ENCODE data around the gene AFTPH.

DNA sequence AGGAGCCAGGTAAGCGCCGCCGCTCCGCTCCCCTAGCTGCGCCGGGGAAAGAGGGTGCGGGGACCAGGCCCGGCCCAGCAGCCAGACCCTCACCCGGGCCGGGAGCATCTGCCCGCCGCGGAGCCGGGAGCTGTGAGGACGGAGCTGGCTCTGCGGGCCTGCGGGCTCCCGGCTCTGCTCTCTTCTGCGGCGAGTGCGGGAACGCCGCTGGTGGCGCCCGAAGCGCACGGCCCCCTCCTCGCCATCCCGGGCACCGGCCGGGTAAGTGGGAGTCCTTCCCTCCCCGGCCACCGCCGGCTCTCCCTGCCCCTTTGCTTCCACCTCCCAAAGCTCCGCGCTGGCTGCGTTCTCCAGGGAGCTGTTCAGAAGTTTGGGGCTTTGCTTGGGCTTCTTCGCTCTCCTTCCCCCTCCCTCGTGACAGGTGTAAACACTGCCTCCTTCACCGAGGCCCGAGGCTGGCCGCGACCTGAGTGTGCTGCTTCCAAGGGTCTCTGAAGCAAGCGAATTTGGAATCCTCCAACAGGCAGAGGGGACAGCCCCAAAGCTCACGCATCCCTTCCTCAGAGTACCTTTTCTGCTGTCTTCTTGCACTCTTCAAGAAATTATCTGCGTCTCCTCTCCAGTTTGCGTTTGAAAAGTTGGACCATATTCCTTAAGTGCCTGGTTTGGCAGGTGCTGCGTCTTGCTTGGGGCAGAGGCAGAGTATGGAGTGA, 632 bp downstream of the AFTPH start:
- no peak for TF ChIP-seq POLR2A (IDR thresholded peaks at IDR 0.05)
- TF ChIP-seq, protein P1, sequence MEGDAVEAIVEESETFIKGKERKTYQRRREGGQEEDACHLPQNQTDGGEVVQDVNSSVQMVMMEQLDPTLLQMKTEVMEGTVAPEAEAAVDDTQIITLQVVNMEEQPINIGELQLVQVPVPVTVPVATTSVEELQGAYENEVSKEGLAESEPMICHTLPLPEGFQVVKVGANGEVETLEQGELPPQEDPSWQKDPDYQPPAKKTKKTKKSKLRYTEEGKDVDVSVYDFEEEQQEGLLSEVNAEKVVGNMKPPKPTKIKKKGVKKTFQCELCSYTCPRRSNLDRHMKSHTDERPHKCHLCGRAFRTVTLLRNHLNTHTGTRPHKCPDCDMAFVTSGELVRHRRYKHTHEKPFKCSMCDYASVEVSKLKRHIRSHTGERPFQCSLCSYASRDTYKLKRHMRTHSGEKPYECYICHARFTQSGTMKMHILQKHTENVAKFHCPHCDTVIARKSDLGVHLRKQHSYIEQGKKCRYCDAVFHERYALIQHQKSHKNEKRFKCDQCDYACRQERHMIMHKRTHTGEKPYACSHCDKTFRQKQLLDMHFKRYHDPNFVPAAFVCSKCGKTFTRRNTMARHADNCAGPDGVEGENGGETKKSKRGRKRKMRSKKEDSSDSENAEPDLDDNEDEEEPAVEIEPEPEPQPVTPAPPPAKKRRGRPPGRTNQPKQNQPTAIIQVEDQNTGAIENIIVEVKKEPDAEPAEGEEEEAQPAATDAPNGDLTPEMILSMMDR (IDR thresholded peaks at IDR 0.05) = no peak

Data from esophagus squamous epithelium (tissue), 4 donors.